Bladder microvascular endothelial cell (primary cell): ENCODE measurements around the gene MAP2K1. TPM values are rescaled to one million over a fixed set of nuclear protein-coding genes. Genes with fewer than 3 reads are reported as not detected.

Experiments
- total RNA-seq: library from RNA; depleted of rRNA; stranded (reverse); fragments of >200 nt; gene quantifications from 2 replicates; pipeline ENCODE4 v1.2.3, GENCODE V29; 2014

Gene MAP2K1
- total RNA-seq: 26.6 and 31.7 TPM in 2 replicates

GRCh38 chr15:66386204-66387123, at the start of gene MAP2K1:
MAP2K1 (plus strand) TSS chr15:66386912; CDS start chr15:66387348, 436 bp downstream.

GRCh38 chr15:66356359-66357236, 30.1 kb upstream of the MAP2K1 start, which contains the start of gene TIPIN:
TIPIN (minus strand) TSS chr15:66356685; CDS start chr15:66352947, 3,738 bp downstream.

DNA sequence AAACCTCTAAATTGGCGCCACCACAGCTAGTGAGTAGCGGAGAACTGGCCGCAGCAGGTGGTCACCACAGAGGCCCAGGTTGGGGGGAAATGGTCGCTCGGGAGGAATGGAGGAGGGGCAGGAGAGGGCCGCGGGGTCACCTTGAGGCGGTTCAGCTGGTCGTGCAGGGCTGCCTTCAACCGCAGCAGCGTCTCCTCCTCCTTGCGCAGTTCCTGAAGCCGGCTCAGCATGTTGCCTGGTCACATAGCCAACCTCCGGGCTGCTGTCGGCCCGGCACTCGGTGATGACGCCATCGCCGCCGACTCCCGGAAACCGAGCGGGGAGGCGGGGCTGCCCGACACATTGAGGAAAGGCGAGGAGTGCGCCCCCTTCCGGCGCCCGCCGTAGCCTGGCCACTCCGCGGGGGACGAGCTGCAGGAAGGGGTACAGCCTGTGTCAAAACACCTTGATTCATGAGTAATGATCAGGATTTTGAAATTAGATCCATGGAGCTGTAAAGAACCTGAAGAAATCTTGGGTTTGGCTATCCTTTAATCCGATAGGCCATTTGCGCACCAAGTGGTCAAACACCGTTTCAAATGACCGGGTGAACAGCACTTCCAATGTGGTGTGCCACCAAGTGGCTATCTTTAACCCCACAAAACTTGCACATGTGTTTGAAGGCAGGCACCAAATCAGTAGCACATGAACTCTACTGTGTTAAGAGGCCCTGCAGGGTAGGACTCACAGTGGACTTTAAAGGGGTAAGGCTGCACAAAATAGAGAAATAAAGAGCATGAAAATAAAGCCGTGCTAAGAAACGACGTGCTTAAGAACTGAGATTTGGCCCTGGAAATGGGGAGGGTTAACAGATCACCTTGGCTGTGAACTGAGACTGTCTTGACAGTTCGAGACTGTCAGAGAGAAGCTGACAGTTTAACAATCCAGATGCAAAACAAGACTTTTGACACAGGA, 111.1 kb downstream of the MAP2K1 start, which contains the start of gene SNAPC5:
Gene SNAPC5, minus strand, starts transcription at position 261 of the 954 bp plus-strand sequence. Its CDS starts 31 bp downstream, at position 230.

DNA sequence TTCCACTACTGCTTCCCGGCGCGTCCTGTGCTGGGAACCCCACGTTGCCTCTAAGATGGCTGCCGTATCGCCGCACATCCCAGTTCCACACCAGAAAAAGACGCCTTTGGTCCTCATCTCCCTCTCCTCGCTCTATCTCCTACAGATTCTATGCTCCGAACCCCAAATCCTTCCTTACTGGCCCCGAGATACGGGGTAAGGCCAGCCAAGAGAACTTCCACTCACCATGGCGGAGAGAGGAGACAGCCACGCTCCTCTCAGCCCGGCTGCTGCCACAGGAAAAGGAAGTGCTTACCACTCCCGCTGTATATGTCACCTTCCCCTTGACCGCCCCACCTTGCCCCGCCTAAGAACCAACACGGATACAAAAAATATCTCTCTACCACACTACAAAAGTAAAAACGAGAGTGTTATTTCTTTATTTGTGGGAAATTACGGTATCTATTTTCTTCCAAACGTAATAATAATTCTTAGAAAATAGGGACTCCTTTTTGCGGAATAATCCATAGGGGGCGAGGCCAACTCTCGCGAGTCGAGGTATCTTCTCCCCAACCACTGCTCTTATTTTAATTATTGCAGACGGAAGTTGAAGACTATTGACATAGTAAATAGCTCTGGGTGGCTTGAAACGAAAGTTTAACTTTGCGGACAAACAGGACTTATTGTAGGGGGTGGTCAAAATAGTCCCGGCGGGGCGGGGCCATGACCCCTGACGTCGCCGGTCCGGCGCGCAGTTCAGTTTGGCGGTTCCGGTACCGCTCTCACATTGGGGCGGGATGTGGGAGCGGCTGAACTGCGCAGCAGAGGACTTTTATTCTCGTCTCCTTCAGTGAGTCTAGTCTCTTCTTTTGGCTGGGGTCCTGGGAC, 118.1 kb downstream of the MAP2K1 start, which contains the start of the genes RPL4 and ZWILCH:
Gene RPL4, minus strand, starts transcription at position 293 of the 867 bp plus-strand sequence. Its CDS starts 65 bp downstream, at position 228.
Gene ZWILCH, plus strand, starts transcription at position 764 of the 867 bp plus-strand sequence. Its CDS starts 13 bp downstream, at position 777.

Other genes starting within 250 kb of the MAP2K1 start
- gene MEGF11, start 133.2 kb upstream of the MAP2K1 start, total RNA-seq: under 0.01 TPM in 1 of 2 replicates, not detected in the other
- 14.4 and 29.3 TPM in 2 replicates for gene DIS3L, start 93.3 kb upstream of the MAP2K1 start, total RNA-seq
- gene TIPIN, start 30.2 kb upstream of the MAP2K1 start, total RNA-seq: 8.3 and 12.3 TPM in 2 replicates
- 18.1 and 31.6 TPM in 2 replicates for gene SNAPC5, start 110.8 kb downstream of the MAP2K1 start, total RNA-seq
- gene RPL4, start 117.9 kb downstream of the MAP2K1 start, total RNA-seq: 895 and 1,990 TPM in 2 replicates
- gene ZWILCH, start 118.4 kb downstream of the MAP2K1 start, total RNA-seq: 16.5 and 18.8 TPM in 2 replicates
- not detected in 2 replicates for gene LCTL, start 179.1 kb downstream of the MAP2K1 start, total RNA-seq